HG03139 (cell line): ENCODE results near the gene AXIN2.
"Not testable (repeated sequence)": the region's sequence is repeated elsewhere in the genome, so short reads cannot be mapped to it uniquely, and the experiment has no call there.

ENCODE experiments used
- ATAC-seq: cut with Tn5 transposase; IDR thresholded peaks from one replicate; pipeline ENCODE4 v1.9.1; 2021; ENCODE audit not compliant: unreplicated experiment

Gene AXIN2

DNA sequence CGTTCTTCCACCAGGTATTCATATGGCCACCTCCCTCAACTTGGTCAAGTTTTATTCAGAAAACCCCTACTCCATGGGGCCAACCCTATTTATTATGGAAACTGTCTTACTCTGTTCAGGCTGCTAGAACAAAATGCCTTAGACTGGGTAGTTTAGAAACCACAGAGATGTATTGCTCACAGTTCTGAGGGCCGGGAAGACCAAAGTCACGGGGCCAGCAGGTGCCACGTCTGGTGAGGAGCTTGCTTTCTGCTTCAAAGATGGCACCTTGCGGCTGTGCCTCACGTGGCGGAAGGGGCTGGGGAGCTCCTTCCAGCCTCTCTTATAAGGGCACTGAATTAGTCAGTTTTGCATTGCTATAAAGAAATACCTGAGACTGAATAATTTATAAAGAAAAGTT lies 74.3 kb downstream of the AXIN2 start:
- ATAC-seq, result no peak

GRCh38 chr17:65485388-65486299 lies 75.8 kb downstream of the AXIN2 start:
- ATAC-seq, result no peak

DNA sequence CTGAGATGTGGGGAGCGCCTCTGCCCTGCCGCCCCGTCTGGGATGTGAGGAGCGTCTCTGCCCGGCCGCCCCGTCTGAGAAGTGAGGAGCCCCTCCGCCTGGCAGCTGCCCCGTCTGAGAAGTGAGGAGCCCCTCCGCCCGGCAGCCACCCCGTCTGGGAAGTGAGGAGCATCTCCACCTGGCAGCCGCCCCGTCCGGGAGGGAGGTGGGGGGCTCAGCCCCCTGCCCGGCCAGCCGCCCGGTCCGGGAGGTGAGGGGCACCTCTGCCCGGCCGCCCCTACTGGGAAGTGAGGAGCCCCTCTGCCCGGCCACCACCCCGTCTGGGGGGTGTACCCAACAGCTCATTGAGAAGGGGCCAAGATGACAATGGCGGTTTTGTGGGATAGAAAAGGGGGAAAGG lies 77.0 kb downstream of the AXIN2 start:
- ATAC-seq, result not testable (repeated sequence)

DNA sequence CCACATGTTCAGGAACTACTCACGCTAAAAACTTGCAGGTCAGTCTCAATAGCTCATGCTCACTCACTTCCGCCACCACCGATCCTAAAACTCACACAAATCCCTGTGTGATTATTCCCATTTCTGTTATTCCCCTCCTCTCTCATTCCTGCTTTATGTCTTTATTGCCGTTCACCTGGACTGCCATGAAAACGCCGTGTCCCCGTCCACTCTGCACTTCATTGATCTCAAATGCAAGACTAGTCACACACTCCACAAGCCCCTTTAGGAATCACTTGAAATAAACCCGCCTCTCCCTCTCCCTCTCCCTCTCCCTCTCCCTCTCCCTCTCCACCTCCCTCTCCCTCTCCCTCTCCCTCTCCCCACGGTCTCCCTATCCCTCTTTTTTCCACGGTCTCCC lies 78.0 kb downstream of the AXIN2 start:
- ATAC-seq, result no peak

- no peak for ATAC-seq
Observed at GRCh38 chr17:65482201-65482600, 79.2 kb downstream of the AXIN2 start.

DNA sequence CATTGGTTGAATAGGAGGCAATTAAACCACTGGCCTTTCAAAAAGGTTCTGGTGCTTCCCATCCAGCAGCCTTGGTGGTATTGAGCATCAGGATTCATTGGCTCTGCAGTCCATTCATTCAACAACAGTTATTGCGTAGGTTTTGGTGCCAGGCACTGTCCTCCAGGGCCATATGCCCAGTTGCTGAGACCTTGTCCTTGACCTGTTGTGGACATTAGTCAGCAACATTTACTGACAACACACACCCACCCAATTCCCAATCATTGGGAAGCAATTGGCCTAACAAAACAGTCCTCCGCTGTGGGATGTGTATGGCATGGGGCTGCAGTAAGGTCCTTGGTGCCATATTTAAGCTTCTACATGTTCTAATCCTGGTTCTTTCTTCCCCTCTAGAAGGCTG lies 82.2 kb downstream of the AXIN2 start:
- no peak for ATAC-seq
